NCI-H2227 treated with DMSO at 0.1 percent for 48 hours (cell line): Measurements from ENCODE around the gene COL18A1.

Source experiments
- DNase-seq: peaks from one replicate; lab custom pipeline; 2025; lab: John Stamatoyannopoulos, UW

The COL18A1 gene

GRCh38 chr21:45468971-45469272 is 64.0 kb downstream of the COL18A1 start:
- DNase-seq, result no peak

DNA sequence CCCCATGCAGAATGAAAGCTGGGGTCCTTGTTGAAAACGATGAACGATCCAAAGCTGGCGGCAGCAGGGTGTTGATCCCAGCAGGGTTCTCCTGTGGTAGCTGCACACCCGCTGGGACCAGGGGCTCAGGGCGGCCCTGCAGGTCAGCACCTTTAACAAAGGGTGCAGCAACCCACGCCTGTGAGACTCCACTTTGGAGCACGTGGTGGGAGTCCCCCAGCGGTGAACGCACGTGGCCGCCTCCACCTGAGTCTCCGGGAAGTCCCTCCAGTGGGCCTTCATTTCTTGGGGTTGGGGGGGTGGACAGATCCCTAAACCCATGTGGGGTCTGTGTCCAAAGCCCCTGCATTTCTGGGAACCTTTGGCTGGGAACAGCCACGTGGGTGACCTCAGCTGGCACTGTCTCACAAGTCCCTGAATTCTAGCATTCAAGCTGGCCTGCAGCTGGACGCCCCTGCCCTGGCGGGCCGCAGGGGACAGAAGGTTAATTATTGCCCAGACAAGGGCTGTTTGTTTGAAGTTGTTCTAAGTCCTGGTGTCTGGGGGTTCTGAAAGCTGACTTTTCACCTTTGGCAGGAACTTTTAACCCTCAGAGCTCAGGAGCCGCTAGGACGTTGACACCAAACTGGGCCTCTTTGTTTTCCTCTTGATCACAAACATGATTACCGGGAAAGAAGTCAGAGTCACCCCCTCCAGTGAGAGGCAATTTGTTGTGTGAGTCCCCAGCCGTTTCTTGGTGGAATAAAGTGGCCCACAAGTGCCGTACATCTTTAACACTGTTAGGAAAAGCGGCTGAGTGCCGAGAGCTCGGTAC is 64.5 kb downstream of the COL18A1 start:
- no peak for DNase-seq

DNA sequence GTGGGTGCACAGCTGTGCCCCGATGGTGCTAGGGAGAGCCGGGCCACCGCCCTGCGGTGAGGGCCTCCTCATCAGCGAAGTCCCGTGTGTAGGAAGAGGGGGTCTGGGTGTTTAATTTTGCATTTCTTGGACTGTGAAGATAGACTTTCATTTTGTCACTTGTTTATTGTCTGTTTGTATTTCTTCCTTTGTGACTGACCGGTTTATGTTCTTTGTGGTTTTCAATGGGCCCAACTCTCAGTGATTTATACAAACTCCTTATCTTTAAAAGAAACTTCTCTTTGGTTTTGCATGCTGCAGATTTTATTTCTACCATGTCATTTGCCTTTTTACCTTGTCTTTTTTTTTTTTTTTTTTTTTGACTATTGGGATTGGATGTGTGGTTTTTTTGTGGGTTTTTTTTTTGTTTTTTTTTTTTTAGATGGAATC is 65.1 kb downstream of the COL18A1 start:
- no peak for DNase-seq

DNA sequence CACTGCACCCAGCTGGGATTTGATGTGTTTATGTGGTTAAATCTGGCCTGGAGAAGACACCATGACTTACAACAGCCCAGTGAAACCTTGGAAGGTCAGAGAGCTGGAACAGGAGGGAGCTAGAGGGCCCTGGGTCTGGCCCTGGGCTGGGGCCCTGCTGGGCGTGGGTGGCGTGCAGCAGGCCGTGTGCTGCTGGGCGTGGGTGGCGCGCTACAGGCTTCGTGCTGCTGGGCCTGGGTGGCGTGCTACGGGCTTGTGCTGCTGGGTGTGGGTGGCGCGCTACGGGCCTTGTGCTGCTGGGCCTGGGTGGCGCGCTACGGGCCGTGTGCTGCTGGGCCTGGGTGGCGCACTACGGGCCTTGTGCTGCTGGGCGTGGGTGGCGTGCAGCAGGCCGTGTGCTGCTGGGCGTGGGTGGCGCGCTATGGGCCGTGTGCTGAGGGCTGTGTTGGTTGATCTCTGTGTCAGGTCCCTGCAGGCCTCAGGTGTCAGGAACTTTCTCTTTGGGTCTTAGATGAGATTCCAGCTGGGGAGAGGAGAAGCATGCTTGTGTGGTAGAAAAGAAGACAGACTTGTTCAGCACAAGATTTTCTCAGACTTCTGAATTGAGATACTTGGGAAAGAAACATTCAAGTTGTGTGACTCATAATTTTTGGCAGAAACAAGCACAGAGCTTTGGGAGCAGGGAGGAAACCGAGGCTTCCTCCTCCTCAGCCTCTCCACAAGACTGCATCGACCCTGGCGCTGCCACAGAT is 66.0 kb downstream of the COL18A1 start:
- DNase-seq, result no peak

- no peak for DNase-seq
These were observed 66.7 kb downstream of the COL18A1 start for GRCh38 chr21:45471525-45472221.

DNA sequence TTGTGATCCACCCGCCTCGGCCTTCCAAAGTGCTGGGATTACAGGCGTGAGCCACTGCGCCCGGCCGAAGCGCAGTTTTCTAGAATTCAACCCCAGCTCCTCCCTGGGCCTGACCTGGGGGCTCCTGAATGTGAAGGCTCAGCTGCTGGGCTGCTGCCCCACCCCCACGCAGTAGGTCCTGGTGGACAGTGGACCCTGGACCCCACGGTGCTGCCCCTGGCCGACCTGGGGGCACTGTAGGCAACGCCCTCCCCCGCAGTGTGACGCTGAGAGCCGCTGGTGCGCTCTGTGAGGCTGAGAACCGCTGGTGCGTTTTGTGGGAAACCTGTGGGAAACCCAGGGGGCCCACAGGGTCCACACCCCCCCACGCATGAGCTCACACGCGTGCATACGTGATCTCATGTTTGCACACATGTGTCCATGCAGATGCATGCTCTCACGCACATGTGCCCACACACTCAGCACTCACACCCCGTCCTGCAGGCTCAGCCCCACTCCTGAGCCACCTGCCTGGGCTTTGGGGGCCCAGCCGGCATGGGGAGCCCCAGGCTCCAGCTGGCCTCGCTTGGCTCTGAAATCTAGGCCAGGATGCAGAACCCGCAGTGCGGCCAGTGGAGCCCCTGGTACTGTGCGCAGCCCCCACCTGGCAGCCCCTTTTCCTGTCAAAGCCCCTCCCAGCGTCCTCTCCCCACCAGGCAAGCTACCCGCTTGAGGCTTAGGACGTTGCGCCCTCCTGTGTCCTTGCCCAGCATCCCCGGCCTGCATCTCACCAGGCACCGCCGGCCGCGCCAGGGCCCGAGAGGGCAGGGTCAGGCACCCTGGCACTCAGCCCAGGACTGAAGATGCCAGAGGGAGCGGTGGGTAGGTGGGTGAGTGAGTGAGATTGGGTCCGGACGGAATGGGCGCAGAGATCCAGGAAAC is 67.7 kb downstream of the COL18A1 start:
- no peak for DNase-seq

GRCh38 chr21:45473496-45474322 is 68.7 kb downstream of the COL18A1 start:
- no peak for DNase-seq

DNA sequence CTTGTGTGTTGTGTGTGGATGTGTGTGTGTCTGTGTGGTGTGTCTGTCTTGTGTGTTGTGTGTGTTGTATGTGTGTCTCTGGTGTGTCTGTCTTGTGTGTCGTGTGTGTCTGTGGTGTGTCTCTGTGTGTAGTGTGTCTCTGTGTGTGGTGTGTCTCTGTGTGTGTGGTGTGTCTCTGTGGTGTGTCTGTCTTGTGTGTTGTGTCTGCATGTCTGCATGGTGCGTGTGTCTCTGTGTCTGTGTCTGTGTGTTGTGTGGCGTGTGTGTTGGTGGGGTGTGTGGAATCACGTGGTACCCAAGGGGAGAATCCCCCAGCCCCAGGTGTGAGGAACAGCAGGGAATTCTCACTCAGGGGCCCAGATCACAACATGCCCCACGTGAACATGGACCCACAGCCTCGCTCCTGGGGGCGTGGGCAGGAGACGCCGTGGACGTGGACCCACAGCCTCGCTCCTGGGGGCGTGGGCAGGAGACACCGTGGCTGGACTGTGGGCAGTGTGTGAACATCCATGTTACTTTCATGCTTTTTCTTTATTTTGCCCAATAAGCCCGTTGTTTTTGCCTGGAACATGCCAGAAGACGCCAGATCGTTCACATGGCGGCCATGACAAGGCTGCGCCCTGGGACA is 69.5 kb downstream of the COL18A1 start:
- DNase-seq, result no peak

DNA sequence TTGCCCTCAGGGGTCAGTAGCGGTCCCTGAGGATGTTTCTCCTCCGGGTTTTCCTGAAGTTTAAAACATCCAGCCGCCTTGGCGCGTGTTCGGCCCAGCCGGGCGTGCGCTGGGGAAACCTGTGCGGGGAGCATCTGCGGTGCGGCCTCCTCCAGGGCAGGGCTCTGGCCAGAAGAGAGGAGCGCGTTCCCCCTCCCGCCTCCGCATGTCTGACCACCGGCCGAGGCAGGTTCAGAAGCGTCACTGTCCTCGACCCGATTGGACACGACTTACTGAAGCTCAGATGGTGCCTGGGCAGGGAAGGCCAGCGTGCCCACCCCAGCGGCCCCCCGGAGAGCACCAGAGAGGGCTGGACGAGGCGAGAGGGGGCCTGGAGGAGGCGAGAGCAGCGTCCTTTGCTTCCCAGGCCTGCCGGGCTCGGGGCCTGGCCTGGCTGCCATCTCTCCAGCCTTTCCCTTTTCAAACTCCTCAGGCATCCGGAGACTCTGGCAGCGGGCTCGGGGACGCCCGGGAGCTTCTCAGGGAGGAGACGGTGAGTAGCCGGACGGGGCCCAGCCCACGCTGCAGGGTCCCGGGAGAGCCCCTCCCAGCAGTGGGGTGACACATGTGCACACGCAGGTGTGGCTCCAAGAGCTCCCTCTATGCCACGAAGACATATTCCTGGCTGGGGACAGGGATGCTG is 70.2 kb downstream of the COL18A1 start:
- DNase-seq, result no peak

- no peak for DNase-seq
These were observed 71.0 kb downstream of the COL18A1 start for GRCh38 chr21:45475797-45476570.

GRCh38 chr21:45476582-45476981 is 71.6 kb downstream of the COL18A1 start:
- no peak for DNase-seq

- no peak for DNase-seq
These were observed 72.5 kb downstream of the COL18A1 start for GRCh38 chr21:45477176-45478114.

- peak; percentile 43 for DNase-seq
These were observed 73.3 kb downstream of the COL18A1 start for GRCh38 chr21:45478115-45478801.

- DNase-seq, result no peak
These were observed 74.1 kb downstream of the COL18A1 start for GRCh38 chr21:45478816-45479669.

- no peak for DNase-seq
These were observed 75.0 kb downstream of the COL18A1 start for GRCh38 chr21:45479691-45480675.
